ENCODE data around the gene FAM240B.

FAM240B gene

DNA sequence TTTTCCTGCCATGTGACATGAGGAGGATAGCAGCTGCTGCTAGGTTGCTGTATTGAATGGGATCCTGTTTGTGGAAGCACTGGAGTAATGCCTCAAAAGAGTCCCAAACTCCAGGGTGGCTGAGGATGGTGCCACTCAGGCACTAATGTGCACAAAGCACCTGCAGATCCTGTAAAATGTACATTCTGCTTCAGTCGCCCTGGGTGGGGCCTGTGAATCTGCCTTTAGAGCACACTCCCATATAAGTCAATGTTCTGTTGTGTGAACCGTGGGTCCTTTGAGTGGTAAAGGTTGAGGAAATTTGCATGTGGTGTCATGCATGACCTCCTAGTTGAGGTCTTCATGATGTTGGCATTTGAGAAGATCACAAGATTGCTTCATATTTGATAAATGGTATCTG lies 67.9 kb downstream of the FAM240B start:
- H3K4me3 ChIP-seq (ENCODE audit: low read length in 2 of 2) = no peak overlapping the region
- H3K27me3 ChIP-seq (ENCODE audit: control insufficient read depth in 2 of 2, insufficient read depth in 2 of 2, low read length in 2 of 2) = peaks cover 0 to 3% of the 10 kb centered on the region in 2 donors
- H3K36me3 ChIP-seq (ENCODE audit: control insufficient read depth in 2 of 2, insufficient read depth in 2 of 2, low read length in 2 of 2) = no peaks in the 10 kb centered on the region
- H3K27ac ChIP-seq (ENCODE audit: low read depth in 2 of 2, low read length in 2 of 2) = no peak overlapping the region
- no peak overlapping the region for H3K9ac ChIP-seq (ENCODE audit: low read depth in 1 of 2, low read length in 2 of 2)
- peaks cover 0 to 8% of the 10 kb centered on the region in 2 donors for H3K4me1 ChIP-seq (ENCODE audit: control insufficient read depth in 2 of 2, insufficient read depth in 2 of 2, low read length in 2 of 2)
- H3K9me3 ChIP-seq (ENCODE audit: control insufficient read depth in 2 of 2, low read length in 2 of 2) = no peaks in the 10 kb centered on the region

DNA sequence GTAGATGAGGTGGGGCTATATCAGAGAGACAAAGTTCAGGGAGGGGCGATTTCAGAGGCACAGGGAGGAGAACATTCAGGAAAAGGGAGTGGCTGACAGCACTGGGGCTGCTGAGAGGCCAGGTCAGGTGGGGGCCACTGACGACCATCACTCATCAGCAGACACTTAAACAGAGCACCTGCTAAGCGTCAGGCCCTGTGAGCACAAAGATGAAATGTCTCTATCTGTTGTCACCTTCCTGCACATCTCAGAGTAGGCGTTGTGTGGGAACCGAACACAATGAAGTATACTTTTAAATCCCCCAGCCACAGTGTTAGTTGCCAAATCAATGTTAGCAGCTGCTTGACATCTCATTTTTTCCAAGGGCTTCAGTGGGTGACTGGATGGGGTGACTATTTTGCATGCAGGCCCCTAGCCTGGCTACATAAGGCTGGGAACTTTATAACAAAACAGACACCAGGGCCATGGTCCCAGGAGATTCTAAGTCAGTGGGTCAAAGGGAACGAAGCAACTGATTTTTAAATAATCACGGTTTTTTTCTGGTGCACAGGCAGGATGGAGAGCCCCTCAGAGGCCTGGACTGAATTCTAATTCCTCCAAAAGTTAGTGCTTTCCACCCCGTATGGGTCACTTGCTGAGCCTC lies 68.4 kb downstream of the FAM240B start:
- Histone ChIP-seq H3K4me1 (ENCODE audit: control insufficient read depth in 2 of 2, insufficient read depth in 2 of 2, low read length in 2 of 2) (peaks cover 0 to 8% of the 10 kb centered on the region in 2 donors), H3K27me3 (ENCODE audit: control insufficient read depth in 2 of 2, insufficient read depth in 2 of 2, low read length in 2 of 2) (peaks cover 0 to 3% of the 10 kb centered on the region in 2 donors), H3K36me3 (ENCODE audit: control insufficient read depth in 2 of 2, insufficient read depth in 2 of 2, low read length in 2 of 2) (no peaks in the 10 kb centered on the region), H3K9ac (ENCODE audit: low read depth in 1 of 2, low read length in 2 of 2) (no peak overlapping the region), H3K27ac (ENCODE audit: low read depth in 2 of 2, low read length in 2 of 2) (no peak overlapping the region), H3K9me3 (ENCODE audit: control insufficient read depth in 2 of 2, low read length in 2 of 2) (no peaks in the 10 kb centered on the region), H3K4me3 (ENCODE audit: low read length in 2 of 2) (no peak overlapping the region)

GRCh38 chr9:38650564-38650963 lies 69.4 kb downstream of the FAM240B start:
- H3K4me1 ChIP-seq (ENCODE audit: control insufficient read depth in 2 of 2, insufficient read depth in 2 of 2, low read length in 2 of 2) = peaks cover 0 to 8% of the 10 kb centered on the region in 2 donors
- peaks cover 0 to 3% of the 10 kb centered on the region in 2 donors for H3K27me3 ChIP-seq (ENCODE audit: control insufficient read depth in 2 of 2, insufficient read depth in 2 of 2, low read length in 2 of 2)
- H3K9ac ChIP-seq (ENCODE audit: low read depth in 1 of 2, low read length in 2 of 2) = no peak overlapping the region
- H3K4me3 ChIP-seq (ENCODE audit: low read length in 2 of 2) = no peak overlapping the region
- no peak overlapping the region for H3K27ac ChIP-seq (ENCODE audit: low read depth in 2 of 2, low read length in 2 of 2)
- H3K36me3 ChIP-seq (ENCODE audit: control insufficient read depth in 2 of 2, insufficient read depth in 2 of 2, low read length in 2 of 2) = no peaks in the 10 kb centered on the region
- H3K9me3 ChIP-seq (ENCODE audit: control insufficient read depth in 2 of 2, low read length in 2 of 2) = no peaks in the 10 kb centered on the region

DNA sequence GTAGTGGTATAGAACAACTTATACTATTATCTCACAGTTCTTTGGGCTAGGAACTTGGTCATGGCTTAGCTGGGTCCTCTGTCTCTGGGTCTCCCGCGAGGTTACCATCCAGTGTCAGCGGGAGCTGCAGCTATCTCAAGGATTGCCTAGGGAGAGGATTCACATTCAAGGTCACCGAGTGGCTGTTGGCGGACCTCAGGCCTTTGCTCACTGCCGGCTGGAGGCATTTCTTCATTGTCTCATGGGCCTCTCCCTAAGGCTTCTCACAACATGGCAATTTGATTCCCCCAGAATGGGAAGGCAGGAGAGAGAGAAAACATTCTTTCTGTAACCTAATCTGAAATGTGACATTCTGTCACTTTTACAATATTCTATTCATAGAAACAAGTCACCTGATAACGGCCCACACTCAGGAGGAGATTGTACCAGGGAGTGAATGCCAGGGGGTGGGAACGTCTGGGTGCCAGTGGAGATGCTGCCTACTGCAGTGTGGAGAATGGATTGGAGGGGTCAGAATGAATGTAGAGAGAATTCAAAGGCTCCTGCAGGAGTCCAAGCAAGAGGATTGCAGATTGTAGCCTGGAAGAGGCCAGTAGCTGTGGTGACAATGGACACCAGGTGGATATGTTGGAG lies 70.1 kb downstream of the FAM240B start:
- Histone ChIP-seq H3K27ac (ENCODE audit: low read depth in 2 of 2, low read length in 2 of 2) (no peak overlapping the region), H3K9ac (ENCODE audit: low read depth in 1 of 2, low read length in 2 of 2) (no peak overlapping the region), H3K4me3 (ENCODE audit: low read length in 2 of 2) (no peak overlapping the region), H3K9me3 (ENCODE audit: control insufficient read depth in 2 of 2, low read length in 2 of 2) (no peaks in the 10 kb centered on the region), H3K36me3 (ENCODE audit: control insufficient read depth in 2 of 2, insufficient read depth in 2 of 2, low read length in 2 of 2) (no peaks in the 10 kb centered on the region), H3K4me1 (ENCODE audit: control insufficient read depth in 2 of 2, insufficient read depth in 2 of 2, low read length in 2 of 2) (peaks cover 0 to 8% of the 10 kb centered on the region in 2 donors), H3K27me3 (ENCODE audit: control insufficient read depth in 2 of 2, insufficient read depth in 2 of 2, low read length in 2 of 2) (peaks cover 0 to 3% of the 10 kb centered on the region in 2 donors)

DNA sequence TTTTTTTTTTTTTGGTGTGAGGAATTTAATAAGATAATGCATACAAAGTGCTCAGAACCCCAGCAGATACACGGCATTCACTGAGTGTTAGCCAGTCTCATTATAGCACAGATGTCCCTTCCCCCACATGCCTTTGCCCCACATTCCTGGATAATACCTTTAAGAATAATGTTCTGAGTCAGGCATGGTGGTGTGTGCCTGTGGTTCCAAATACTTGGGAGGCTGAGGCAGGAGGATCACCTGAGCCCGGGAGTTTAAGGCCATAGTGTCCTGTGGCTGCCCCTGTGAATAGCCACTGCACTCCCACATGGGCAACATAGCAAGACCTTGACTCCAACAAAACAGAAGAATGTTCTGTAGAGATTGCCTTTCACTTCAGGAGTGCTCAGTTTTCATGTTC lies 75.3 kb downstream of the FAM240B start:
- H3K36me3 ChIP-seq (ENCODE audit: control insufficient read depth in 2 of 2, insufficient read depth in 2 of 2, low read length in 2 of 2) = no peaks in the 10 kb centered on the region
- no peak overlapping the region for H3K9ac ChIP-seq (ENCODE audit: low read depth in 1 of 2, low read length in 2 of 2)
- H3K4me3 ChIP-seq (ENCODE audit: low read length in 2 of 2) = no peak overlapping the region
- H3K27ac ChIP-seq (ENCODE audit: low read depth in 2 of 2, low read length in 2 of 2) = no peak overlapping the region
- H3K9me3 ChIP-seq (ENCODE audit: control insufficient read depth in 2 of 2, low read length in 2 of 2) = no peaks in the 10 kb centered on the region
- H3K4me1 ChIP-seq (ENCODE audit: control insufficient read depth in 2 of 2, insufficient read depth in 2 of 2, low read length in 2 of 2) = no peaks in the 10 kb centered on the region
- no peaks in the 10 kb centered on the region for H3K27me3 ChIP-seq (ENCODE audit: control insufficient read depth in 2 of 2, insufficient read depth in 2 of 2, low read length in 2 of 2)

Data from mucosa of rectum (tissue), 2 donors.